GM21529 (cell line): Measurements from ENCODE around the gene PGM3.

ENCODE experiments used
- ATAC-seq: cut with Tn5 transposase; IDR thresholded peaks from one replicate; pipeline ENCODE4 v1.9.1; 2021; ENCODE audit not compliant: unreplicated experiment

PGM3 gene

DNA sequence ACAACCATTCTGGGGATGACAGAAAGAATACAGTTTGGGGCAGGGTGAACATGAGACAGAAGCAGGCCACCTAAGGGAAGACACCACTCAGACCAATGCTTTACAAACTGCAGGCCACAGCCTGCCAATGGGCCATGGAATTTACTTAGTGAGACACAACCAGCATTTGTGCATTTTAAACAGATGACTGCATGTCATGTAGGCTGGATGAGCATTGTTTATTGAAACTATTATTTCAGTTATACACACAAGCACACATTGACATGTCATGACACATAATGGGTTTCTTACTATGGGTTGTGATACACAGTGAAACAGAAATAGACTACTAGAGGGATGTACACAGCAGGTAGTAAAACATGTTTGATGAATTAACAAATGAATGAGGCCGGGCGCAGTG is 8.0 kb downstream of the PGM3 start:
- no peak for ATAC-seq

DNA sequence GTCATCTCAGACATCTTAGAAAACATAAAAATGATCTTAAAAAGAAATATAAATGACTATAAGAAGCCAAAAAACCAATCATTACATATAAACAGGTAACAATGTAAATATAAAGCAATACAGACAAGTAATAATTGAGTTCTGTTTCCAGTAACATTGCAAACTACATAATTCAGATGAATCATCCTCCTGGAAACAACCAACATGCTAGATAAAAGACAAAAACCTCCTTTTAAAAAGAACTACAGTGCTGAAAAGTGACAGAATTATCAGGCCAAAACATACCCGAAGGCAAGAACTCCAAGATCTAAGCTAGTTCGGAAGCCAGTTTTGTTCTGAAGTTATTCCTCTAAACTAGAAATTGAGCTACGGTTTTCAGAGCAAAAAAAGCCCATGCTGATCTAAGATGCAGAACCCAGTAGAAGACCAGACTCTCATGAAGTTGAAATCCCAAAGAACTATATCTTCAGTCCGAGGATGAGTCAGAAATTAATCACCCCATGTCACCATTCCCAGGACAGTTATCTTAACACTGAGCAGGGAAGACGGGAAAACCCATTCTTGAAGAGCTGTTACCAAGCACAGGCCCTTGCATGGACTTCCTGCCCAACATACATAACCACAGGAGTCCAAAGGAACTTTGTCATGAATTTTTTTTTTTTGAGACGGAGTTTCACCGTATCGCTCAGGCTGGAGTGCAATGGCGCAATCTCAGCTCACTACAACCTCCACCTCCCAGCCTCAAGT is 9.8 kb downstream of the PGM3 start:
- no peak for ATAC-seq

DNA sequence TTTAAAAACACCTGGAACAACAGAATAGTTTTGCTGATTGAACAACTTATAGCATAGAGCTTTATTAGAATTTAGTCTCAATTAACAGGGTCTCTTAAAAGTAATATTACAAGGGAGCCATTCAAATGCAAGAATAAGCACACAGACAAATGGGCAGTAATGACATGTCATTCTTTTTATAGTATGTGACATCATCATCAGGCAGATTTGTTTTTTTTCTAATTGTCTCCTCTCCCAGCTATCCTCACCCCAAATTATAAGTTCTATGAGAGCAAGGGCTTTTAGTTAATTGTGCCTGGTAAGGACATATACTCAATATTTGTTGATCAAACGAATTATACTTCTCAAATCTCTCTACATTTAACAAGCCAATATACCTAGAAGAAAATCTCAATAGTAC is 11.0 kb downstream of the PGM3 start:
- no peak for ATAC-seq

DNA sequence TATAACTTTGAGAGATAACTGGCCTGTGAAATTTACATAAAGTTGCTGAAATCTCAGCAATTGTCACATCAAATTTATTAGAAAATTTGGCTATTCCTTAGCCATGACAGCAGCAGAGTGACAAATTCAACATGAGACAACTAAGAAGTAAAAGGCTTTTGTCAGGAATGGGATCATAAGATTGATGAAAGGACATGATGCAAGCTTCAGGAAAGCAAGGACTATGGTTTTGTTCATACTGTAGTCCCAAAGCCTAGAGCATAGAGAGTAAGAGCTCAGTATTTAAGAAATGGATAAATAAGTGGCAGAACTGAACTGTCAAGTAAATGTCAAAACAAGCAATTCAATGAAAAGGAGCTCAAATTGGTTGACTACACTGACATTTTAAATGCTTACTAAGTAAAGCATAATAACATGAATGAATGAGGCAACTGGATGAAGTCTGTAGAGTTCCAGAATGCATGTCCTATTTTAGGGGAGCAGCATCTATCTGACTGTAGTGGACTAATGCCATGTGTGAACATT is 12.6 kb downstream of the PGM3 start:
- ATAC-seq = no peak

DNA sequence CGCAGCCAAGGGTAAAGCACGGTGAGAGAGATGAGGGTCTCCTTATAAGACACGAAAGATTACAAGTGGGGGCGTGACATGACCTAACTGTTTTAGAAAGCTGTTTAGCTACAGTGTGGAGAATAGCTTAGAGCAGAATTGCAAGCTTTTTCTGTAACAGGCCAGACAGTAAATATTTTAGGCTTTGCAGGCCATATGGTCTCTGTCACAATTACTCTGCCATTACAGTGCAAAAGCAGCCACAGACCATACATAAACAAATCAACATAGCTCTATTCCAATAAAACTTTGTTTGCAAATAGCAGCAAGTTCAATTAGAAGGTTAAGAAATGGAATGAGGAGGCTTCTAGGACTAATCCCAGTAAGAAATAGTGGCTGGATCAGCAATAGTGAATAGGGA is 16.8 kb downstream of the PGM3 start:
- ATAC-seq = no peak

DNA sequence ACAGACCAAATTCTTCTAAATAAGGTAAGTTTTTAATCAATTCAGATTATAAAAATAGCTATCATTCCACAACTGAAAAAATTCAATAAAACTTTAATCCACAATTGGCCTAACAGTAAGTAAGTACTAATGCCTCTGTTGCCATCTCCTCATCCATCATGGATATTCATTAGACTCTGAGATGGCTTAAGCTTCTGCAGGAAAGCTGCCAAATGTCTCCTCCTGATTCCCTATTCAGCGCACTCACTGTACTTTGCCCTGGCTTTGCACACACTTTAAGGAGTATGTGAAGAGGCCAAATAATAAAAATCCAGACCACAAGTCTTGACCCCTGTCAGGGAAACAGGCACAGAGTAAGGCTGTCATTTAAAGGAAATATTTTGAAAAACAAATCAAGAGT is 23.6 kb downstream of the PGM3 start:
- ATAC-seq = no peak

DNA sequence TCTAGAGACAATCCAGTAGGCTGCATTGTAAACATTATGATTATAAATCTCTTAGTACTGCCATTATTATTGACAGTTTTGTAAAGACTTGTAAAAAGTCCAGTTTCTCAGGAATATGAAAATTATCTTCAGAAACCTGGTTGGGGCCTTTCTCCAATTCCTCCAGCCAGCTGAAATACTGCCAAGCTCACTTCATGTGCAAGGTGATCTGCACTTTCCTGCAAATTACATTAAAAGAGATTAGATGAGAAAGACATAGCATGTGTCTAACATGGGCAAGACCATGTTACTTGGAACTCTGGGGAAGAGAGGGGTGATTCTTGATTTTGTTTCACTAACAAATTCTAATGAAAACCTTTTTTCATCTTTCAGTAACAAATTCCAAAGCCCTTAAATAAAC is 24.0 kb downstream of the PGM3 start:
- ATAC-seq = no peak

DNA sequence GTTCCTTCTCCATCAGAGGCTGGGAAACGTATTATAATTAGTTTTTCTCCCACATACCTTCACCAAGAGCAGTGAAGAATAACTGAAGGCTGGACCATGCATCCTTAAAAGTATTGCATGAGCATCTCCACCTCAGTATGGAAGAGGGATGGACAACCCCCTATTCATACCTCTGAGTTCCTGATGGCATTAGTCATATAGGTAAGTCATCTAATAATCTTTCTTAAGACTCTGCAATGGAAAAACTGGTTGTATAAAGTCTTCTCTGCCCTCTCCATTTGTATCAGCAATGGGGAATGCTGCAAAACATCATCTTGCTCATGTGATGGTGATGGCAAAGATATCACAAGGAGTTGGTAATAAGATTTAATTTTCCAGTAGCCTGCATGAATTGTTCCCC is 24.5 kb downstream of the PGM3 start:
- no peak for ATAC-seq

DNA sequence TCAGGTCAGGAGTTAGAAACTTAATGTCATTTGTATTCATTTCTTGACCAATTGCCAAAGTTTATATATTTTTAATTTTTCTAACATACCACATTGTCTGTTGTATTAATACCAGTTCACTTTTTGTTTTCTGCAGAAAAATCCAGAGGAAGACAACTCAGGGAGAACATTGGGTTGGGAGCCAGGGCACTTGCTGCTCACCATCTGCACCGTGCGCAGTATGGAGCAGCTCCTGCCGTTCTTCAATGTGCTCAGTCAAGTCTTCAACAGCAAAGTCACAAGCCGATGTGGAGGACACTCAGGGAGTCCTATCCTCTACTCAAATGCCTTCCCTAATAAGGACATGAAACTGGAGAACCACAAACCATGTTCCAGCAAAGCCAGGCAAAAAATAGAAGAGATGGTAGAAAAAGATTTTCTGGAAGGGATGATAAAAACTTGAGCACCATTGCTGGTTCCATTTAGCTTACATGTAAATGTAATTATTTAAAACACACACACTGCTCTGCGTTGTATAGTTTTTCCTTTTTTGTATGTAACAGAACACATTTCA is 25.3 kb downstream of the PGM3 start:
- ATAC-seq = no peak

DNA sequence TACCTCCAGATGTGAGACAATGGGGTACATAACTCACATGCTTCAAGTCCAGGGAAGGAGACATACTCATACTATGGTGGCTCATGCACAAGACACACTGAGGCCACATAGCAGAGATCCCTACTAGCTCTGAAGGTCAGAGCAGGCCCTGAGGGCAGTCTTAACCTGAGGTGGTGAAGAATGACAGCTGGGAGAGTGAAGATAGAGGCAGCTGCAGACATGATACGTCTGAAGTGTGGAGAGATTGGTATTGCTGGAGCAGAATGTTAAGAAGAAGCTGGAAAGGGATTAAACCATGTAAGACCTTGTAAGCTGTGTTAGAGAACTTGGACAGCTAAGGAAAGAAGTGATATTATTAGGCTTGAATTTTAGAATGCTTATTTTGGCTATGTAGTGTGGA is 32.9 kb downstream of the PGM3 start:
- ATAC-seq = no peak

DNA sequence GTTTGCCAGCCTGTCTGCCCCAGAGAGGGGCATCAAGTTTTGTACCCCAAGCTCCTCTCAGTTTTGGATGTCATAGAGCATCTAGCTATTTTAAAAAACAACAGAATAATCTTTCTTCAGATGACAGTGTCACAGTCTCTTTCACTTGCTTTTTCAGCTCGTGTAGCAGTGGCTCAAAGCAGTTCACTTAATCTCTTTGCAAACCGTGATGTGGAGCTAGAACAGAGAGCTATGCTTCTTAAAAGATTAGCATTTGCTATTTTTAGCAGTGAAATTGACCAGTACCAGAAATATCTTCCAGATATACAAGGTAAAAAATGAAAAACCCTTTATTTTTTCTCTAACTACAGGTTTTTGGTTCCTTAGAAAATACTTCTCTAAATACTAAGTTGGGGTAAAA is 37.3 kb downstream of the PGM3 start:
- ATAC-seq = no peak

DNA sequence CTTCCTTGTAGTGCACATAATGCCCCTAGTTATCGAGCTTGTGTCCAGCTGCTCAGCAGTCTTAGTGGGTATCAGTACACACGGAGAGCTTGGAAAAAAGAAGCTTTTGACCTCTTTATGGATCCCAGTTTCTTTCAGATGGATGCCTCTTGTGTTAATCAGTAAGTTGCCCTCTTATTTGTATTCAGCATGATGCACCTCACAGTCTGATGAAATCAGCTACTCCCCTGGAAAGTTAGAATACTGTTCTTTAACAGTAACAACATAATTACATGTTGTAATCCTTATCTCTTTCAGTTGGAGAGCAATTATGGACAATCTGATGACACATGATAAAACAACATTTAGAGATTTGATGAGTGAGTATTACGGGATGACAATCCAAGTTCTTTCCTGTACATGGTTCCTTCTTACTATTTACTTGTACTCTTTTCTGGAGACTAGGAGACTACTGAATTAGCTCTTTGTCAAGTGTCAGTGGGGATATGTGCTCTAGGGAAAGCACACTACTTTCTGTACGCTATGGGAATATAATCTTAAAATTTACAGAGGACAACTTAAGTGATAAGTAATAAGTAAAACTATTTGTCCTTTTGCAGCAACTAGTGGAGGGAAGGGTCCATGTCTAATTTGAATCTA is 39.1 kb downstream of the PGM3 start:
- ATAC-seq = no peak

DNA sequence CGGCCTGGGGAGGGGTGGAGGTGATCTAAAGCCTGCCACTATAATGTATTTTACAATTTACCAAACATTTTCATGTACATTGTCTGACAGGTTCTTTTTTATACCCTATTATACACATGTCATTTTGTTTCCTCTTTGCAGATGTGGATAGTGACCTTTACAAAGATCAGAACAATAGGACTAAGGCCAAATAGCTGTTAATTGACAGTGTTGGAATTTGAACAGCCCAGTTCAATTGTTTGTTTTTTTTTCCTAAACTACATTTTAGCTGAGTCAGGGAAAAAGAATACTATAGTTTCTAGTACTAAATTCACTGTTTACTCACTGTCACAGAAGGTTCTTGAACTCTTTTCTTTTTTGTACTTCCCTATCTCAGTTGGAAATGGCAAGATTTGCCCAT is 40.2 kb downstream of the PGM3 start:
- ATAC-seq = no peak

DNA sequence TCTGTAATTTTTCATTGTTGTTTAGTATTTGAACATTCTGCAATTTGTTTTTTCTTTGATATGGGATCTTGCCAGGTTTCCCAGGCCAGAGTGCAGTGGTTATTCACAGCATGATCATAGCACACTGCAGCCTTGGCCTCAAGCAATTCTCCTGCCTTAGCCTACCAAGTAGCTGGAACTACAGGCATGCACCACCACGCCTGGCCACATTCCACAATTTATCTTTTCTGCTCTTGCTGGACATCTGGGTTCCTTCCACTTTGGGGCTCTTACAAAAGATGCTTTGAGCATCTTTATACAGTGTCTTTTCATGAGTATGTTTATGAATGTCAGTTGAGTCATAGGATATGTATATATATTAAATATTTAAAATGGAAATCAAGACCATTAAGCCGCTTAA is 42.0 kb downstream of the PGM3 start:
- no peak for ATAC-seq

DNA sequence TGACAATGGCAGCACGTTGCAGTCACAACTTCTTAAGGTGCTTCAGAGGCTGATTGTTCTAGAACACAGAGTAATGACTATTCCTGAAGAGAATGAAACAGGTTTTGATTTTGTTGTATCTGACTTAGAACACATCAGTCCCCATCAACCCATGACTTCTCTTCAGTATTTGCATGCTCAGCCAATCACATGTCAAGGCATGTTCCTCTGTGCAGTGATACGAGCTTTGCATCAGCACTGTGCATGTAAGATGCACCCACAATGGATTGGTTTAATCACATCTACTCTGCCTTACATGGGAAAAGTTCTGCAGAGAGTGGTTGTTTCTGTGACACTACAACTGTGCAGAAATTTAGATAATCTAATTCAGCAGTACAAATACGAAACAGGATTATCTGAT is 54.3 kb downstream of the PGM3 start:
- ATAC-seq = no peak

DNA sequence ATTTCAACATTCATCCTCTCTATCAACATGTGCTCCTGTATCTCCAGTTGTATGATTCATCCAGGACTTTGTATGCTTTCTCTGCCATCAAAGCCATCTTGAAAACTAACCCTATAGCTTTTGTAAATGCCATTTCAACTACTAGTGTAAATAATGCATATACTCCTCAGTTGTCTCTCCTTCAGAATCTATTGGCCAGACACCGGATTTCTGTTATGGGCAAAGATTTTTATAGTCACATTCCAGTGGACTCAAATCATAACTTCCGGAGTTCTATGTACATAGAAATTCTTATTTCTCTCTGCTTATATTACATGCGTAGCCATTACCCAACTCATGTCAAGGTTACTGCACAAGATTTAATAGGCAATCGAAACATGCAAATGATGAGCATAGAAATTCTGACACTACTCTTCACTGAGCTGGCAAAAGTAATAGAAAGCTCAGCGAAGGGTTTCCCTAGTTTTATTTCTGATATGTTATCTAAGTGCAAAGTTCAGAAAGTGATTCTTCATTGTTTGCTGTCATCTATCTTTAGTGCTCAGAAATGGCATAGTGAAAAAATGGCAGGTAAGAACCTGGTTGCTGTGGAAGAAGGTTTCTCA is 54.8 kb downstream of the PGM3 start:
- no peak for ATAC-seq

DNA sequence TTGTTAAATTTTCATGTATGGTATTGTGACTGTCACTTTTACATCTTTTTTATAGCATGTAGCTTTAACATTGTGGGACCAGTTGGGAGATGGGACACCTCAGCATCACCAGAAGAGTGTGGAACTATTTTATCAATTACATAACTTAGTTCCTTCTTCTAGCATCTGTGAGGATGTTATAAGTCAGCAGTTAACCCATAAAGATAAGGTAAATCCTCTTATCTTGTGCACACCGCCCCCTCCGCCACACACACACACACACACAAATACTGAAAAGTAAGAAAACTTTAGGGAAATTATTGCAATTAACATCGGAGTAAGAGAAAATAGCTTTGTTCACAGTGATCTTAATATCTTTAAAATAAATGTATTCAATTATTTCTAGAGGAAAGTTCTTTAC is 60.9 kb downstream of the PGM3 start:
- no peak for ATAC-seq

DNA sequence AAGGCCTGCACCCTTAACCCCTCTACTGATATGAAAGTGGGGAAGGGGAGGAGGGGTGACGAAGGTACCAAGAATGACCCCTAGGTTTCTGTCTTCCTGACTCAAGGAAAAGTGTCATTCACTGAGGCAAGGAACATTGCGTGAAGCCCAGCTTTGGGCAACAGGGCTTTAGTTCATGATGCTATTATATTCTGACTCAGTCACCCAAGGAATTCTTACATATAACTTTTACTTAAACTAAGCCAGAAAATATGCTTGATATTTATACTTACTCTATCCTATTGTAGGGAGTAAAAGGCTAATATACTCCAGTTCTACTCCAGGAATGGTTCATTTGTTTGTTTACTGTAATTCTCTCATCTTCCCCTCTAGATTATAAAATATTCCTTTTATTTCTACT is 65.1 kb downstream of the PGM3 start:
- ATAC-seq = no peak

DNA sequence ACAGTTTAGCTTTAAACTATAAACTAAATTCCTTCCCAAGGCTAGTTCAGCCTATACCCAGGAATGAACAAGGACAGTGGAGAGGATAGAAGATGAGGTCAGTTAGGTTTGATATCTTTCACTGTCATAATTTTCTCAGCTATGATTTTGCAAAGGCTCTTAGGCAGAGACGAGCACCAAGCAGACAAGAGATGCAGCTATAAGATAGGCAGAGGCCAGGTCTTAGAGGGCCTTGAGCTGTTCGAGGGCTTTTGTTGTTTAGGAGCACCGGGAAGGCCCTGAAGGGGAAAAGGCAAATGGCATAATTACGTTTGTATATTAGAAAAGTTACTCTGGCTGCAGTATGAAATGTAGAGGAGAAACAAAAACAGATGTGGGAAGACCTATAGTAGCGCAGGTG is 65.8 kb downstream of the PGM3 start:
- ATAC-seq = no peak

DNA sequence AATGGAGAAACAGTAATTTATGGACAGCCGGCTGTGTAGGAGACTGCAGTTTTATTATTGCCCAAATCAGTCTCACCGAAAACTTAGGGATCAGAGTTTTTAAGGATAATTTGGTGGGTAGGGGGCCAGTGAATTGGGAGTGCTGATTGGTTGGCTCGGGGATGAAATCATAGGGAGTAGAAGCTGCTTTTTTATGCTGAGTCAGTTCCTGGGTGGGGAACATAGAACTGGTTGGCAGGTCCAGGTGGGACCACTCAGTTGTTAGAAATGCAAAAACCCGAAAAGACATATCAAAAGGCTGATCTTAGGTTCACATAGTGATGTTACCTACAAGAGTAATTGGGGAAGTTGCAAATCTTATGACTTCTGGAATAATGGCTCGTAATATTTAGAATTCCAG is 66.3 kb downstream of the PGM3 start:
- ATAC-seq = no peak

DNA sequence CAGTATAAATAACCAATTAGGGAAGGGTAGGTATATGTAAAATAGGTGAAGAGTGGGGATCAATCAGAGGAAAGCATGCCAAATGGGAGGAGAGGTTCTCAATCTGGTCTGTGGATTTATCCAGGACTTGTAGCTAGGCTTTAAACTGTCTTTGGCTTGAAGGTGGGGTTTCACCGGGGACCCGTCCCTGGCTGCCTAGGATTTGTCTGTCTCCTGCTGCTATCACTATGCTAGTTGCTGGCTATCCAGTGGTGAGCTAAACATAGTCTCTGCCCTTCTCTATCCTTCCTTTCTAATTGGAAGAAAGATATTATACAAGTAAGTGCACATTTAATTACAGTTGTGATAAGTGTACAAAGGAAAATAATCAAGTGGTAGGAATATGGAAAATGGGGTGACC is 66.8 kb downstream of the PGM3 start:
- no peak for ATAC-seq

DNA sequence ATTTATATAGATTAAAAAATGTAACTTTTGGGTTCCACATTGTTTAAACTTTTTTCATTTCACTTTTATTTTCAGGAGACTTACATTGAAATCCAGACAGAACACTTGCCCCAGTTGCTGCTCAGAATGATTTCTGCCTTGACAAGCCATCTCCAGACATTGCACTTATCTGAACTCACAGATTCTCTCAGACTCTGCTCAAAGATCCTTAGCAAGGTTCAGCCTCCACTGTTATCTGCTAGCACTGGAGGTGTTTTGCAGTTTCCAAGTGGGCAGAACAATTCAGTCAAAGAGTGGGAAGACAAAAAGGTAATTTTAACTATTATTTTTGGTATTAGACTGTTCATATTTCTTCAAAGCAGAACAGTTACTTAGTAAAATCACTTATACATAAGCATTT is 67.6 kb downstream of the PGM3 start:
- ATAC-seq = no peak
